Liver (tissue), 9 donors: ENCODE data around the gene ACSM6. TPM values are rescaled to one million over a fixed set of nuclear protein-coding genes. Genes with fewer than 3 reads are reported as not detected.

Experiments
- DNase-seq: peaks from one replicate; pipeline ENCODE4 v3.0.0-alpha.2; 2017; ENCODE audit warnings: low spot score
- H3K27ac ChIP-seq, 2 donors: one replicate each; pipeline ENCODE4 v1.7.0; 2013; ENCODE audit warnings: inconsistent platforms in 2 of 2, low read length in 2 of 2, control low read depth in 1 of 2, low read depth in 1 of 2, mild to moderate bottlenecking in 1 of 2
- H3K27me3 ChIP-seq, 4 donors: one replicate each; pipeline versions ENCODE4 v1.6.1 to v1.7.0; 2013; ENCODE audit warnings: low read length in 3 of 4, inconsistent platforms in 1 of 4, mild to moderate bottlenecking in 1 of 4, moderate library complexity in 1 of 4; ENCODE audit not compliant: control insufficient read depth in 4 of 4, insufficient read depth in 4 of 4
- H3K36me3 ChIP-seq, 4 donors: one replicate each; pipeline versions ENCODE4 v1.6.1 to v1.7.0; 2013; ENCODE audit warnings: low read length in 3 of 4, mild to moderate bottlenecking in 3 of 4, low read depth in 1 of 4, moderate library complexity in 1 of 4; ENCODE audit not compliant: control insufficient read depth in 4 of 4, insufficient read depth in 3 of 4
- H3K4me1 ChIP-seq, 4 donors: one replicate each; pipeline versions ENCODE4 v1.6.1 to v1.7.0; 2013; ENCODE audit warnings: low read length in 3 of 4, mild to moderate bottlenecking in 3 of 4, moderate library complexity in 1 of 4; ENCODE audit not compliant: control insufficient read depth in 4 of 4, insufficient read depth in 4 of 4
- H3K4me3 ChIP-seq, 3 donors: one replicate each; pipeline versions ENCODE4 v1.6.1 to v1.7.0; 2013; ENCODE audit warnings: low read length in 3 of 3, control low read depth in 1 of 3, low read depth in 1 of 3, mild to moderate bottlenecking in 1 of 3
- H3K9ac ChIP-seq, 2 donors: one replicate each; pipeline ENCODE4 v1.7.0; 2013; ENCODE audit warnings: low read length in 2 of 2, mild to moderate bottlenecking in 2 of 2, moderate library complexity in 2 of 2, control low read depth in 1 of 2, low read depth in 1 of 2
- H3K9me3 ChIP-seq, 4 donors: one replicate each; pipeline versions ENCODE4 v1.6.1 to v1.7.0; 2013; ENCODE audit warnings: low read length in 3 of 4; ENCODE audit not compliant: control insufficient read depth in 4 of 4
- EGR1 ChIP-seq, 2 donors: IDR thresholded peaks; 2 replicates each; pipeline ENCODE4 v1.6.1; 2016 to 2018; ENCODE audit warnings: antibody characterized with exemption in 2 of 2, low read depth in 2 of 2
- FOXA1 ChIP-seq: IDR thresholded peaks from 2 replicates; pipeline ENCODE4 v1.6.1; 2016; ENCODE audit warnings: antibody characterized with exemption
- FOXA2 ChIP-seq: IDR thresholded peaks from 2 replicates; pipeline ENCODE4 v1.6.1; 2016; ENCODE audit warnings: antibody characterized with exemption
- GABPA ChIP-seq, 2 donors: IDR thresholded peaks in 1 of 2; conservative IDR thresholded peaks in 1 of 2; 2 replicates each; pipeline ENCODE4 v1.6.1; 2016; ENCODE audit warnings: antibody characterized with exemption in 2 of 2, mild to moderate bottlenecking in 1 of 2, moderate library complexity in 1 of 2
- HNF4A ChIP-seq, 2 donors: conservative IDR thresholded peaks; 2 replicates each; pipeline ENCODE4 v1.6.1; 2016; ENCODE audit warnings: antibody characterized with exemption in 2 of 2, mild to moderate bottlenecking in 2 of 2
- HNF4G ChIP-seq: IDR thresholded peaks from 2 replicates; pipeline ENCODE4 v1.6.1; 2016; ENCODE audit warnings: antibody characterized with exemption
- JUND ChIP-seq, 2 donors: IDR thresholded peaks; 2 replicates each; pipeline ENCODE4 v1.6.1; 2016; ENCODE audit warnings: antibody characterized with exemption in 2 of 2
- NR2F2 ChIP-seq: IDR thresholded peaks from 2 replicates; pipeline ENCODE4 v1.6.1; 2016; ENCODE audit warnings: antibody characterized with exemption
- RAD21 ChIP-seq, 2 donors: IDR thresholded peaks; 2 replicates each; pipeline ENCODE4 v1.6.1; 2016; ENCODE audit warnings: antibody characterized with exemption in 2 of 2, mild to moderate bottlenecking in 2 of 2
- RXRA ChIP-seq, 2 donors: IDR thresholded peaks; 2 replicates each; pipeline ENCODE4 v1.6.1; 2017 to 2018; ENCODE audit warnings: antibody characterized with exemption in 2 of 2, mild to moderate bottlenecking in 1 of 2
- SP1 ChIP-seq: IDR thresholded peaks from 2 replicates; pipeline ENCODE4 v1.6.1; 2018; ENCODE audit warnings: antibody characterized with exemption, mild to moderate bottlenecking
- TAF1 ChIP-seq: conservative IDR thresholded peaks from 2 replicates; pipeline ENCODE4 v1.6.1; 2016; ENCODE audit warnings: antibody characterized with exemption, mild to moderate bottlenecking
- YY1 ChIP-seq: IDR thresholded peaks from 2 replicates; pipeline ENCODE4 v1.6.1; 2016; ENCODE audit warnings: antibody characterized with exemption, mild to moderate bottlenecking
- WGBS: extraction: QIAGEN DNeasy Blood & Tissue Kit; methylation state at CpG from one replicate; pipeline ENCODE4 v1.1.7; 2013; 5-methylcytosine and 5-hydroxymethylcytosine counted together
- polyA plus RNA-seq, 2 donors: library from polyadenylated mRNA; stranded (reverse) in 1 of 2; unstranded in 1 of 2; fragments of 200-250 nt in 1 of 2; fragments of >200 nt in 1 of 2; fragmentation: Nextera tagmentation in 1 of 2; extraction: Ambion mirVana in 1 of 2; gene quantifications; one replicate each; pipeline versions ENCODE4 v1.2.1 to v1.2.3, GENCODE V29; 2013 to 2015
- total RNA-seq, 2 donors: library from RNA; depleted of rRNA; stranded (reverse); fragments of >200 nt; gene quantifications; one replicate each; pipeline ENCODE4 v1.2.3, GENCODE V29; 2014
- TF ChIP-seq, protein P1 (sequence below): IDR thresholded peaks from 2 replicates; pipeline ENCODE4 v1.6.1; 2016; ENCODE audit warnings: antibody characterized with exemption
- TF ChIP-seq, protein P2 (sequence below): IDR thresholded peaks from 2 replicates; pipeline ENCODE4 v1.6.1; 2016; ENCODE audit warnings: antibody characterized with exemption
- TF ChIP-seq, protein P3 (sequence below): IDR thresholded peaks from 2 replicates; pipeline ENCODE4 v1.6.1; 2016; ENCODE audit warnings: antibody characterized with exemption
- TF ChIP-seq, protein P4 (sequence below): IDR thresholded peaks from 2 replicates; pipeline ENCODE4 v1.6.1; 2016; ENCODE audit warnings: antibody characterized with exemption, mild to moderate bottlenecking
- TF ChIP-seq, protein P5 (sequence below): fragments of 150-350 bp; IDR thresholded peaks from 2 replicates; pipeline ENCODE4 v1.5.1; 2017; ENCODE audit warnings: improper control_type of control experiment, low read depth, low read length; ENCODE audit not compliant: missing input control
- donor health status: healthy.
- donor health status: healthy.
- donor health status: healthy.
- donor health status: healthy.
- donor health status: healthy.

ACSM6 gene
- total and polyA plus RNA-seq, 4 donors = not detected

DNA sequence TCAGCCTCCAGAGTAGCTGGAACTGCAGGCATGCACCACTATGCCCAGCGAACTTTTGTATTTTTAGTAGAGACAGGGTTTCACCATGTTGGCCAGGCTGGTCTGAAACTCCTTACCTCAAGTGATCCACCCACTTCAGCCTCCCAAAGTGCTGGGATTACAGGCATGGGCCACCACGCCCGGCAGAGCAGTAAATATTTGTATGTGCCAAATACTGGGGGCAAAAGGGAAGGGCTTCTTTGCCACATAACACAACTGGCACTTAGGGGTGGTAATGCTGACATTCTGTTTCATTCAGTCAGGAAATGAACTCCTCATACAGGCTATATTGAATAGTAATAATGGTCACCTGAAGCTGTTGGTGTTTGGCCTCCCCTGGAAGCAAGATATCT is 41.6 kb downstream of the ACSM6 start:
- TF ChIP-seq GABPA (IDR thresholded peaks at IDR 0.05 in 1 of 2, conservative IDR thresholded peaks at IDR 0.05 in 1 of 2) (no peak), HNF4A (conservative IDR thresholded peaks at IDR 0.05) (no peak), TAF1 (no peak), FOXA1 (no peak), JUND (IDR thresholded peaks at IDR 0.05) (no peak), SP1 (no peak)
- TF ChIP-seq, protein P1, sequence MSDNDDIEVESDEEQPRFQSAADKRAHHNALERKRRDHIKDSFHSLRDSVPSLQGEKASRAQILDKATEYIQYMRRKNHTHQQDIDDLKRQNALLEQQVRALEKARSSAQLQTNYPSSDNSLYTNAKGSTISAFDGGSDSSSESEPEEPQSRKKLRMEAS = no peak
- peaks cover 3 to 44% (median 27%) of the 10 kb centered on the region in 4 donors for H3K36me3 ChIP-seq
- WGBS = 90% methylated on average over 3 of the region's 3 CpGs
- no peak overlapping the region for H3K9ac ChIP-seq
- H3K27ac ChIP-seq = no peak overlapping the region
- DNase-seq = no peak
- no peaks in the 10 kb centered on the region for H3K27me3 ChIP-seq
- peaks cover 0 to 3% (median 0%) of the 10 kb centered on the region in 4 donors for H3K4me1 ChIP-seq
- H3K4me3 ChIP-seq = no peak overlapping the region
- H3K9me3 ChIP-seq = no peaks in the 10 kb centered on the region

DNA sequence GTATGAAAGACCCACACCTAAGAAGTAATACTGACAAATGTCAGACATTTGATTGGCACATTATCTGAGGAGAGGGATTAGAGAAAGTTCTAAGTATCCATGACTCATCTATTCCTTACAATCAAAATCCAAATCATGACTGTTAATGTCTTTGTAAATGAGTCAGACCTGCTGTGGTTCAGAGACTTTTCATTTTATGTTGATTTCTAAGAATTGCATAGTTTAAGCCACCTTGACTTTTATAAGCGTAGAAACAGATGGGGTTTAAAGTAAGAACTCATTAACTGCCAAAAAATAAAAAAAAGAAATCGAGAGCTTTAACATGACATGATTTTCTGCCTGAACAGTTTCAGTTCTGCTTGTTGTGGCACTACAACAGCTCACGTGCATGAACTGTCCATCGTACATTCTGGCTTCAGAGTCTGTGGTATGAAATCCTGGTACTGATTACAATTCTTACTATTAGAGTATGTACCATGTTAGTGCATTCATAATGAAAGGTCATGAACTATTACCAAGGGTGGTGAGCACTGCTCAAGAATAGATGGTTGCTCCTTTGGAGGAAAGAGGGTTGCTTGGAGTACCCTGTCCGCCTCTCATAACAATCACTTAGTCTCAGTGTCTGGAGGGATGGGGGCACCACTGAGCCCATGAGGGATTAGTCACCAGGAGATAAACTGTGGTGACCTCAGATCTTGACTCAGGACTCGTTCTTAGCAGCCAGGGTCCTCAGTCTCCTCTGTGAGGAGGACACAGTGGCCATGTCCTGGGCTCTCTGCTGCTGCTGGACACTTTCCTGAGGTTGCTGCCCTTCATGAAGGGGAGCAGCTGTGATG is 42.2 kb downstream of the ACSM6 start:
- H3K9ac ChIP-seq = no peak overlapping the region
- H3K27me3 ChIP-seq = no peaks in the 10 kb centered on the region
- H3K4me1 ChIP-seq = no peaks in the 10 kb centered on the region
- WGBS = 83% methylated on average over 6 of the region's 6 CpGs
- H3K9me3 ChIP-seq = no peaks in the 10 kb centered on the region
- no peak for TF ChIP-seq RXRA (IDR thresholded peaks at IDR 0.05)
- TF ChIP-seq FOXA2 = no peak
- no peak for TF ChIP-seq HNF4G
- peaks cover 3 to 46% (median 29%) of the 10 kb centered on the region in 4 donors for H3K36me3 ChIP-seq
- DNase-seq = no peak
- no peak overlapping the region for H3K27ac ChIP-seq
- H3K4me3 ChIP-seq = no peak overlapping the region

DNA sequence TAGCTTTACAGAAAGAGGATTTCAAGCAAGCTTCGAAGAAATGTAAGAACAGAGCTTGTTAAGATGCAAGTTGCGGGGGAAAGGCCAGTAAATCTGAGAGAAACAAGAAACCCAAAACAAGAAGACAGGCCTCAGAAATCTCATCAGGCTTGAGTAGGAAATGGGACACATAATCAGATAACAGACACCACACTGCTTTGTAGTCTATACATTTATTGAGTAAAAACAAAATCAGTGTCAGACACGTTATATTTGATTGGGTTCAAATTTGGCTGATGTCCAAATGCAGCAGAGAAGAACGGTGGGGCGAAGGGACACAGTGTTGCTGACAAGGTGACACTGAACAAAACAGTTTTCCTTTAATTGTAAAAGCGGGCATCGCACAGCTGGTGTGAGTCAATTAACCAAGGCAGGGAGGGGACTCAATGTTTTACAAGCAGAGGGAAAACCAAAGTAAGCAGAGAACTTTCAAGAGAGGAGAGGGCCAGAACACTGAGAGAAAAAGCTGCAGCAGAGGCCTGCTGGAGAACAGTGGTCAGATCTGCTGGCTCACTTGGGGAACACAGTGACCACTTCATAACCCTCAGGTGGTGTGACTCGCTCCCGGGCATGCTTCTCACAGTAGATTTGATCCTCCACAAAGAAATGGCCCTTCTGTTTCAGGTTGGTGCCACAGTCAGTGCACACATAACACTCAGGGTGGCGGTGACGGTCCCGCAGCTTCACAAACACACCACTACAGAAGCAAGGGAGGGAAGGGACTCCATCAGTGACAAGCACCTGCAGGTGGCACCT is 43.5 kb downstream of the ACSM6 start:
- no peak for DNase-seq
- WGBS = 90% methylated on average over 12 of the region's 12 CpGs
- Histone ChIP-seq H3K9me3 (no peaks in the 10 kb centered on the region), H3K36me3 (peaks cover 3 to 53% (median 34%) of the 10 kb centered on the region in 4 donors), H3K4me1 (no peaks in the 10 kb centered on the region), H3K4me3 (no peak overlapping the region), H3K9ac (no peak overlapping the region), H3K27ac (no peak overlapping the region), H3K27me3 (no peaks in the 10 kb centered on the region)
- TF ChIP-seq FOXA1 = no peak
- TF ChIP-seq EGR1 (IDR thresholded peaks at IDR 0.05; ENCODE audit: low read depth in 2 of 2) = no peak
- no peak for TF ChIP-seq TAF1
- TF ChIP-seq, protein P1 = no peak
- TF ChIP-seq, protein P2, sequence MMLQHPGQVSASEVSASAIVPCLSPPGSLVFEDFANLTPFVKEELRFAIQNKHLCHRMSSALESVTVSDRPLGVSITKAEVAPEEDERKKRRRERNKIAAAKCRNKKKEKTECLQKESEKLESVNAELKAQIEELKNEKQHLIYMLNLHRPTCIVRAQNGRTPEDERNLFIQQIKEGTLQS = no peak
- TF ChIP-seq HNF4A (conservative IDR thresholded peaks at IDR 0.05) = no peak
- TF ChIP-seq, protein P3, sequence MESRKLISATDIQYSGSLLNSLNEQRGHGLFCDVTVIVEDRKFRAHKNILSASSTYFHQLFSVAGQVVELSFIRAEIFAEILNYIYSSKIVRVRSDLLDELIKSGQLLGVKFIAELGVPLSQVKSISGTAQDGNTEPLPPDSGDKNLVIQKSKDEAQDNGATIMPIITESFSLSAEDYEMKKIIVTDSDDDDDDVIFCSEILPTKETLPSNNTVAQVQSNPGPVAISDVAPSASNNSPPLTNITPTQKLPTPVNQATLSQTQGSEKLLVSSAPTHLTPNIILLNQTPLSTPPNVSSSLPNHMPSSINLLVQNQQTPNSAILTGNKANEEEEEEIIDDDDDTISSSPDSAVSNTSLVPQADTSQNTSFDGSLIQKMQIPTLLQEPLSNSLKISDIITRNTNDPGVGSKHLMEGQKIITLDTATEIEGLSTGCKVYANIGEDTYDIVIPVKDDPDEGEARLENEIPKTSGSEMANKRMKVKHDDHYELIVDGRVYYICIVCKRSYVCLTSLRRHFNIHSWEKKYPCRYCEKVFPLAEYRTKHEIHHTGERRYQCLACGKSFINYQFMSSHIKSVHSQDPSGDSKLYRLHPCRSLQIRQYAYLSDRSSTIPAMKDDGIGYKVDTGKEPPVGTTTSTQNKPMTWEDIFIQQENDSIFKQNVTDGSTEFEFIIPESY = no peak
- no peak for TF ChIP-seq RAD21 (IDR thresholded peaks at IDR 0.05)
- TF ChIP-seq, protein P4, sequence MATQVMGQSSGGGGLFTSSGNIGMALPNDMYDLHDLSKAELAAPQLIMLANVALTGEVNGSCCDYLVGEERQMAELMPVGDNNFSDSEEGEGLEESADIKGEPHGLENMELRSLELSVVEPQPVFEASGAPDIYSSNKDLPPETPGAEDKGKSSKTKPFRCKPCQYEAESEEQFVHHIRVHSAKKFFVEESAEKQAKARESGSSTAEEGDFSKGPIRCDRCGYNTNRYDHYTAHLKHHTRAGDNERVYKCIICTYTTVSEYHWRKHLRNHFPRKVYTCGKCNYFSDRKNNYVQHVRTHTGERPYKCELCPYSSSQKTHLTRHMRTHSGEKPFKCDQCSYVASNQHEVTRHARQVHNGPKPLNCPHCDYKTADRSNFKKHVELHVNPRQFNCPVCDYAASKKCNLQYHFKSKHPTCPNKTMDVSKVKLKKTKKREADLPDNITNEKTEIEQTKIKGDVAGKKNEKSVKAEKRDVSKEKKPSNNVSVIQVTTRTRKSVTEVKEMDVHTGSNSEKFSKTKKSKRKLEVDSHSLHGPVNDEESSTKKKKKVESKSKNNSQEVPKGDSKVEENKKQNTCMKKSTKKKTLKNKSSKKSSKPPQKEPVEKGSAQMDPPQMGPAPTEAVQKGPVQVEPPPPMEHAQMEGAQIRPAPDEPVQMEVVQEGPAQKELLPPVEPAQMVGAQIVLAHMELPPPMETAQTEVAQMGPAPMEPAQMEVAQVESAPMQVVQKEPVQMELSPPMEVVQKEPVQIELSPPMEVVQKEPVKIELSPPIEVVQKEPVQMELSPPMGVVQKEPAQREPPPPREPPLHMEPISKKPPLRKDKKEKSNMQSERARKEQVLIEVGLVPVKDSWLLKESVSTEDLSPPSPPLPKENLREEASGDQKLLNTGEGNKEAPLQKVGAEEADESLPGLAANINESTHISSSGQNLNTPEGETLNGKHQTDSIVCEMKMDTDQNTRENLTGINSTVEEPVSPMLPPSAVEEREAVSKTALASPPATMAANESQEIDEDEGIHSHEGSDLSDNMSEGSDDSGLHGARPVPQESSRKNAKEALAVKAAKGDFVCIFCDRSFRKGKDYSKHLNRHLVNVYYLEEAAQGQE = no peak
- TF ChIP-seq HNF4G = no peak
- TF ChIP-seq YY1 = no peak
- no peak for TF ChIP-seq FOXA2
- TF ChIP-seq NR2F2 = no peak
- TF ChIP-seq, protein P5, sequence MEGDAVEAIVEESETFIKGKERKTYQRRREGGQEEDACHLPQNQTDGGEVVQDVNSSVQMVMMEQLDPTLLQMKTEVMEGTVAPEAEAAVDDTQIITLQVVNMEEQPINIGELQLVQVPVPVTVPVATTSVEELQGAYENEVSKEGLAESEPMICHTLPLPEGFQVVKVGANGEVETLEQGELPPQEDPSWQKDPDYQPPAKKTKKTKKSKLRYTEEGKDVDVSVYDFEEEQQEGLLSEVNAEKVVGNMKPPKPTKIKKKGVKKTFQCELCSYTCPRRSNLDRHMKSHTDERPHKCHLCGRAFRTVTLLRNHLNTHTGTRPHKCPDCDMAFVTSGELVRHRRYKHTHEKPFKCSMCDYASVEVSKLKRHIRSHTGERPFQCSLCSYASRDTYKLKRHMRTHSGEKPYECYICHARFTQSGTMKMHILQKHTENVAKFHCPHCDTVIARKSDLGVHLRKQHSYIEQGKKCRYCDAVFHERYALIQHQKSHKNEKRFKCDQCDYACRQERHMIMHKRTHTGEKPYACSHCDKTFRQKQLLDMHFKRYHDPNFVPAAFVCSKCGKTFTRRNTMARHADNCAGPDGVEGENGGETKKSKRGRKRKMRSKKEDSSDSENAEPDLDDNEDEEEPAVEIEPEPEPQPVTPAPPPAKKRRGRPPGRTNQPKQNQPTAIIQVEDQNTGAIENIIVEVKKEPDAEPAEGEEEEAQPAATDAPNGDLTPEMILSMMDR = no peak
- TF ChIP-seq RXRA (IDR thresholded peaks at IDR 0.05) = no peak
- no peak for TF ChIP-seq SP1
